SK-N-SH treated with all-trans-retinoic acid at 6 μM for 48 hours (cell line): ENCODE results near the gene MITF.

Experiments
- ATAC-seq: fragments of 200-7000 bp; cut with Tn5 transposase; 3 replicates; pipeline ENCODE4 v1.9.1; 2020; ENCODE audit warnings: mild to moderate bottlenecking, moderate library complexity
- BACH2 ChIP-seq: fragments of 250-450 bp; sonication (Bioruptor Pico); IDR thresholded peaks from 2 replicates; pipeline ENCODE4 v1.9.0; 2021; ENCODE audit warnings: mild to moderate bottlenecking, borderline replicate concordance
- CREB5 ChIP-seq: fragments of 250-450 bp; sonication (Bioruptor Pico); IDR thresholded peaks from 2 replicates; pipeline ENCODE4 v1.5.1; 2020; ENCODE audit warnings: low read depth, mild to moderate bottlenecking, moderate library complexity
- CSDC2 ChIP-seq: fragments of 250-450 bp; sonication (Bioruptor Pico); IDR thresholded peaks from 2 replicates; pipeline ENCODE4 v1.5.0; 2020; ENCODE audit warnings: mild to moderate bottlenecking, moderate library complexity
- CSRNP3 ChIP-seq: fragments of 250-450 bp; sonication (Bioruptor Pico); IDR thresholded peaks from 2 replicates; pipeline ENCODE4 v1.5.1; 2021; ENCODE audit warnings: mild to moderate bottlenecking, moderate library complexity
- GLIS3 ChIP-seq: fragments of 250-450 bp; sonication (Bioruptor Pico); IDR thresholded peaks from 2 replicates; pipeline ENCODE4 v1.5.0; 2020; ENCODE audit warnings: mild to moderate bottlenecking, moderate library complexity
- ISL1 ChIP-seq: fragments of 250-450 bp; sonication (Bioruptor Pico); IDR thresholded peaks from 2 replicates; pipeline ENCODE4 v2.1.2; 2022; ENCODE audit warnings: mild to moderate bottlenecking, moderate library complexity
- OSR1 ChIP-seq: fragments of 250-450 bp; sonication (Bioruptor Pico); IDR thresholded peaks from 2 replicates; pipeline ENCODE4 v1.8.0; 2022; ENCODE audit warnings: moderate library complexity, mild to moderate bottlenecking, inconsistent platforms
- POU6F1 ChIP-seq: fragments of 250-450 bp; sonication (Bioruptor Pico); IDR thresholded peaks from 2 replicates; pipeline ENCODE4 v1.8.0; 2021; ENCODE audit warnings: low read depth, mild to moderate bottlenecking, moderate library complexity, borderline replicate concordance
- RARB ChIP-seq: fragments of 250-450 bp; sonication (Bioruptor Pico); IDR thresholded peaks from 2 replicates; pipeline ENCODE4 v1.8.0; 2021; ENCODE audit warnings: mild to moderate bottlenecking, moderate library complexity
- TCF4 ChIP-seq: fragments of 250-450 bp; sonication (Bioruptor Pico); IDR thresholded peaks from 2 replicates; pipeline ENCODE4 v1.8.0; 2021; ENCODE audit warnings: mild to moderate bottlenecking, moderate library complexity, borderline replicate concordance
- TOX ChIP-seq: fragments of 250-450 bp; sonication (Bioruptor Pico); IDR thresholded peaks from 2 replicates; pipeline ENCODE4 v1.8.0; 2021; ENCODE audit warnings: mild to moderate bottlenecking, moderate library complexity, borderline replicate concordance
- TSHZ2 ChIP-seq: fragments of 250-450 bp; sonication (Bioruptor Pico); IDR thresholded peaks from 2 replicates; pipeline ENCODE4 v1.5.0; 2020; ENCODE audit warnings: mild to moderate bottlenecking, moderate library complexity
- ZC3H10 ChIP-seq: fragments of 250-450 bp; sonication (Bioruptor Pico); IDR thresholded peaks from 2 replicates; pipeline ENCODE4 v1.5.1; 2021; ENCODE audit warnings: mild to moderate bottlenecking, moderate library complexity
- ZFP3 ChIP-seq: fragments of 250-450 bp; sonication (Bioruptor Pico); IDR thresholded peaks from 2 replicates; pipeline ENCODE4 v1.5.0; 2020; ENCODE audit warnings: mild to moderate bottlenecking, moderate library complexity
- ZFP30 ChIP-seq: fragments of 450-650 bp; formaldehyde crosslinking; IDR thresholded peaks from 2 replicates; pipeline ENCODE4 v1.5.0; 2022; ENCODE audit warnings: mild to moderate bottlenecking, moderate library complexity
- ZNF565 ChIP-seq: fragments of 450-650 bp; formaldehyde crosslinking; conservative IDR thresholded peaks from 2 replicates; pipeline ENCODE4 v1.5.0; 2020; ENCODE audit warnings: low read depth, mild to moderate bottlenecking, moderate library complexity
- ZNF70 ChIP-seq: fragments of 450-650 bp; formaldehyde crosslinking; IDR thresholded peaks from 2 replicates; pipeline ENCODE4 v1.5.0; 2020; ENCODE audit warnings: mild to moderate bottlenecking, moderate library complexity
- ZNF8 ChIP-seq: fragments of 450-650 bp; formaldehyde crosslinking; IDR thresholded peaks from 2 replicates; pipeline ENCODE4 v1.5.0; 2020; ENCODE audit warnings: mild to moderate bottlenecking, moderate library complexity

The MITF gene

GRCh38 chr3:69833591-69833990 is 94.3 kb downstream of the MITF start (continued):
- TF ChIP-seq CREB5 (CRISPR knock-in tag) = no peak
- TF ChIP-seq OSR1 (CRISPR knock-in tag) = no peak
- no peak for TF ChIP-seq ZFP30 (CRISPR knock-in tag)
- no peak for TF ChIP-seq GLIS3
- TF ChIP-seq ISL1 = no peak
- TF ChIP-seq, all 23 proteins: peak for 0

GRCh38 chr3:69838217-69838616 is 99.0 kb downstream of the MITF start:
- ATAC-seq = peak; percentile 96
- TF ChIP-seq ZNF70 (CRISPR knock-in tag) (no peak), TCF4 (peak; percentile 44; the same call in 1 of the 2 replicates), ISL1 (peak; percentile 85), TSHZ2 (no peak), ZC3H10 (CRISPR knock-in tag) (peak; percentile 45), TOX (CRISPR knock-in tag) (peak; percentile 81; the same call in 1 of the 2 replicates), CREB5 (CRISPR knock-in tag) (0 out of 2 replicates have a peak, but pooled peaks have one; percentile 32)

GRCh38 chr3:69838696-69839515 is 99.6 kb downstream of the MITF start:
- ATAC-seq = peak; percentile 60
- TF ChIP-seq RARB (CRISPR knock-in tag) (no peak), CSDC2 (CRISPR knock-in tag) (no peak), ZNF70 (CRISPR knock-in tag) (no peak), TOX (CRISPR knock-in tag) (no peak), BACH2 (CRISPR knock-in tag) (no peak), ZC3H10 (CRISPR knock-in tag) (no peak), CSRNP3 (no peak)

GRCh38 chr3:69842351-69842750 is 103.1 kb downstream of the MITF start:
- TF ChIP-seq ZNF565 (no peak), BACH2 (CRISPR knock-in tag) (no peak), GLIS3 (no peak), TOX (CRISPR knock-in tag) (no peak), CSDC2 (CRISPR knock-in tag) (no peak), POU6F1 (CRISPR knock-in tag) (no peak), ZNF8 (CRISPR knock-in tag) (no peak), CSRNP3 (no peak), ZFP3 (no peak)
- ATAC-seq = no peak
